ENCODE data around the gene IL18RAP.

IL18RAP gene

DNA sequence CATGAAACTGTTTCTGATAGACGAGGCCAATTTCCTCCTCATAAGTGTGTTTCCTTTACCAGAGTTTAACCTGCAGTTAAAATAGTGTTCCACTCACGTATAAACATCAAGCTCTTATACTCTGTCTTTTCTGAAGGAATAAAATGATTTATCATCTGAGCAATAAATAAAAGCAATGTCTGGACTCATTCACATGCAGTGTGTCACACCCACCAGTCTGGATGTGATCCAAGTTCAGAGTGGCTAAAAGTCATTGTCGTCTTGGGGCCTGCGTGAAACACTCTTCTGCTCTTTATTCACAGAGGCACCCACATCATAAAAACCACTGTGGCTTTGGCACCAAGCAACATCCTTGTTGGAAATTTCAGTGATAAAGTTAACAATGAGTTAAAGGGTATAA is 30.5 kb downstream of the IL18RAP start:
- DNase-seq (ENCODE audit: low read depth in 2 of 2) = no peak

DNA sequence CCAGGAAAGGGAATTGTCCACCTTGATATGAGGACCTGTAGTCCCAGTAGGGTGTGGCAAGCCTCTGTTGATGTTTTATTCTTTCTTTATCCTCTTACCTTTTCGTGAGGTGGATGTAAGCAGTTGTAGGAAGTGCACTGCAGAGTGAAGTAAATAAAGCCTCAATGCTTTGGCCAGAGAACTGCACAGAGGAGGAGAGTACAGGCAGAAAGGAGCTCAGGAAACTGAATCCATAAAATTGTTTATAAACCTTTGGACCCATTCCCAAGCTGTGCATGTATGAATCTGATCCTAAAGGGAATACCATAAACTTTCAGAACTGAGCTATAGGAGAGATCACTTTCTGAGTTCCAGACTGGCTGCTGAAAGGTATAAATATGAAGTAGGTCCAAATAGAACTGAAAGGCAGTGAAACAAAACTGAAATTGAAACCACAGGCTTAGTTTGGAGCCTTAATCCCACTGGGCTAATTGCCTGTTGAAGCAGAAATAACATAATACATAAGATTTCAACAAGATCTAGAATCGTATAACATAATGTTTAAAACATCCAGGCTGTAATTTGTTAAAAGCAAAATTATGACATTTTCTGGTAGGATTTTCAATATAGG is 32.2 kb downstream of the IL18RAP start:
- no peak for DNase-seq (ENCODE audit: low read depth in 2 of 2)

DNA sequence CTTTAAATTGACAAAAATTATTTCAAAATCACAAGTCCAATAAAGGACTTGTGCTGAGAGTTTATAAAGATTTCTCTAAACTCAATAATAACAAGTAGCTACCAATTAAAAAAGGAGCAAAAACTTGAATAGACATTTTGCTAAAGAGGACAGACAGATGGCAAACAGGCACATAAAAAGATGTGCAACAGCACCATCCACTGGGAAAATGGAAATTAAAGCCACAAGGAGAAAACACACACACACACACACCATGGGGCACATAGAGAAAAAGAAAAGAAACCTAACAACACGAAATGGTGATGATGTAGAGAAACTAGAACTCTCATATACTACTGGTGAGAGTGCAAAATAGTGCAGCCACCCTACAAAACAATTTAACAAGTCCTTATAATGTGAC is 37.5 kb downstream of the IL18RAP start:
- no peak for DNase-seq (ENCODE audit: low read depth in 2 of 2)

DNA sequence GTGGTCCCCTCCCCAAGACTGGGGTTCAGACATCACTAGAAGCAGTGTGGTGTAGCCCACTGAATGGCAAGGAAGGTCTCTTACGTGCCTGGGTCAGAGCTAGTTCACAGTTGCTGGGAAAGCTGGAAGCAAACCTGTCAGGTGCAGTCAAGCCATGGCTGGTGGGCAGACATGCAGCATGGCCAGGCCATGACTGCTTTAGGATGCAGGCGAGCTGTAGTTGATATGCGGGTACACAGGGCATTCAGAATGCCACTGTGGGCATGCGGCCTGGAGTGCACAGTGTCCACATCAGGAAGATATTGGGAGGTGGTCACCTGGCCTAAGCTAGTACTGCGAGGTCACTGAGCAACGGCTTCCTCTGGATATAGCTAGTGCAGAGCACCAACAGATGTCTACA is 38.2 kb downstream of the IL18RAP start:
- DNase-seq (ENCODE audit: low read depth in 2 of 2) = no peak

DNA sequence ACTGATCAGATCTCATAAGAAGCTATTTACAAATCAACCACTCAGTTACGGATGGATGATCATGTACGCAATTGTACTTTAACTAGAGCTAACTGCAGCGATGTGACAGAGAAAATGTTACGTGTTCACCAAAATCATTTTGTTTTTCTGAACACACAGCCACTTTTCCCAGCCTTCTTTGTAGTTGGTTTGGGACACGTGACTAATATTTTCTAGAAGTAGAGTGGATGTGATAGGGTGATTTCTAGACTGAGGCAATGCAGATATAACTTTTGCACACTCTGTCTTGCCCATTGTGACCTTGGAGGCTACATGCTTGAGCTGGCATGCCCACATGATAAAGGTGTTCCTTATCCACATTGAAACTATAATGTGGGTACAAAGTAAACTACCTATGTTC is 40.2 kb downstream of the IL18RAP start:
- no peak for DNase-seq (ENCODE audit: low read depth in 2 of 2)

DNA sequence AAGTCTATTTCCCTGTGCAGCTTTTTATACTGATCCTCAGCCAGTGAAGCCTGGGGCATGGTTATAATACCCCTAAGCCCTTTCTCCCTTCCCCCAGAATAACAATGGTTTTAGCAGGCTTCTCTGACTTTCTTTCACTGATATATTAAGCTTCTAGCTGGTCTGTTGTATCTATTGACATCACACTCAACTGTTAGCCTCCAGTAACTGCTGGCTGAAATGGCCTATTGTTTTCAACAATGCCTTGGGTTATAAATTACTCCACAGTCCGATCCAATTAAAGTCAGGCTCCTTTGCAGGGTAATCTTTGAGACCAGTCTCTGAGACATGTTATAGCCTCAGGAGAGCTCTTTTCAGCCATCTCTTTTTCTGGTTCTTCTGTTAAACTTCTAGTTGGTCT is 47.2 kb downstream of the IL18RAP start:
- no peak for DNase-seq (ENCODE audit: low read depth in 2 of 2)

GRCh38 chr2:102473020-102473419 is 50.1 kb downstream of the IL18RAP start, which contains the start of gene SLC9A4:
SLC9A4 (plus strand) TSS chr2:102473226; CDS start chr2:102473760, 534 bp downstream.
- DNase-seq (ENCODE audit: low read depth in 2 of 2) = peak in 1 of 2 donors; percentile 5

- no peak for DNase-seq (ENCODE audit: low read depth in 2 of 2)
These were observed 50.7 kb downstream of the IL18RAP start for GRCh38 chr2:102473631-102474030.

DNA sequence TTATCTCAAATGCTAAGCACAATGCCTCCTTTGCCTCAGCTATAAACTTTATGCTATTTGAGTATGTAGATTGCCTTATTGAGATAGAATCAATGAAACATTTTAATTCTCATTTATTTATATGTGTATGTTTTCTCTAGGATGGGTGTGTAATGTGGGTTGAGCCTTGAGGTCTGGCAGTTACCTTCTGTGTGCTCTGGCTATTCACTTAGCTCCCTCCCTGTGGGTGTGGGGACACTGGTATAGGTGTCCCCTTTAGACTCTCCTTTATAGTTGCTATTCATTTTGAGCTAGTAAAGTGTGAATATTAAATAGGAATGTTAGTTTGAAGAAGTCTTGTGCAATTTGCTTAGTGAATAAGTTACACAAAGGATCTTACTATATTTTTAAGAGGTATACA is 51.8 kb downstream of the IL18RAP start:
- no peak for DNase-seq (ENCODE audit: low read depth in 2 of 2)

DNA sequence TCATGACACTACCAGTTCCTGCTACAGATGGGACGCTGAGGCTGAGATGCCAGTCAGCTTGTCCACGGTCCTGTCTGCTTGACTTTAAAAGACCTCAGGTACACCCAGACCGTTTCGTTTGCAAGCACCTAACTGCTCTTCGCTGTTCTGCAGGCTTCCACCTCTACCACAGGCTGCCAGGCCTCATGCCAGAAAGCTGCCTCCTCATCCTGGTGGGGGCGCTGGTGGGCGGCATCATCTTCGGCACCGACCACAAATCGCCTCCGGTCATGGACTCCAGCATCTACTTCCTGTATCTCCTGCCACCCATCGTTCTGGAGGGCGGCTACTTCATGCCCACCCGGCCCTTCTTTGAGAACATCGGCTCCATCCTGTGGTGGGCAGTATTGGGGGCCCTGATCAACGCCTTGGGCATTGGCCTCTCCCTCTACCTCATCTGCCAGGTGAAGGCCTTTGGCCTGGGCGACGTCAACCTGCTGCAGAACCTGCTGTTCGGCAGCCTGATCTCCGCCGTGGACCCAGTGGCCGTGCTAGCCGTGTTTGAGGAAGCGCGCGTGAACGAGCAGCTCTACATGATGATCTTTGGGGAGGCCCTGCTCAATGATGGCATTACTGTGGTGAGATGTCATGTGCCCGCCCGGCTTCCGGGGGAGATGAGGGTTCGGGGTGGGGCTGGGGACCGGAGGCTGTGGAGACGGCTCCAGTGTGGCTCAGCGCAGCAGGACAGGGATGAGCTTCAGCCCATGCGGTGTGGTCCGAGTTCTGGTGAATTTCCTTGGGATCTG is 55.9 kb downstream of the IL18RAP start:
- DNase-seq (ENCODE audit: low read depth in 2 of 2) = no peak

GRCh38 chr2:102480285-102481195 is 57.6 kb downstream of the IL18RAP start:
- DNase-seq (ENCODE audit: low read depth in 2 of 2) = no peak

- no peak for DNase-seq (ENCODE audit: low read depth in 2 of 2)
These were observed 59.0 kb downstream of the IL18RAP start for GRCh38 chr2:102481931-102482330.

DNA sequence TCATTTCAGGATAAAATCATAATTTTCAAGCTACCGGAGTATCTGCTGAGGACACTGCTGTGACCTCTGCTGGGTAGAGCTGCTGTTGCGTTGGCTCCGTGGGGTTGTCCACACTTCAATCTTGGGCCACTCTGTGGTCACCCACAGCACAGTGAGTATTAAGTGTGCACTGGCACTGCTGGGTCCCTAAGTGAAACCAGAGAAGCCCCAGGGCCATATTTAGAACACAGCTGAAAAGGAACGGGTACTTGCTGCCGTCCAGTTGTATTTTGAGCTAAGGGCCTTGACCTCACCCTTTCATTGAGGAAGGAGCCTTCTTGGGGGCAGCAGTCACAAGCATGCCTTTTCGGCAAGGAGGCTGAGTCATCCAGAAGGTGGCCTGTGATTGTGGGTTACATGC is 60.1 kb downstream of the IL18RAP start:
- DNase-seq (ENCODE audit: low read depth in 2 of 2) = no peak

DNA sequence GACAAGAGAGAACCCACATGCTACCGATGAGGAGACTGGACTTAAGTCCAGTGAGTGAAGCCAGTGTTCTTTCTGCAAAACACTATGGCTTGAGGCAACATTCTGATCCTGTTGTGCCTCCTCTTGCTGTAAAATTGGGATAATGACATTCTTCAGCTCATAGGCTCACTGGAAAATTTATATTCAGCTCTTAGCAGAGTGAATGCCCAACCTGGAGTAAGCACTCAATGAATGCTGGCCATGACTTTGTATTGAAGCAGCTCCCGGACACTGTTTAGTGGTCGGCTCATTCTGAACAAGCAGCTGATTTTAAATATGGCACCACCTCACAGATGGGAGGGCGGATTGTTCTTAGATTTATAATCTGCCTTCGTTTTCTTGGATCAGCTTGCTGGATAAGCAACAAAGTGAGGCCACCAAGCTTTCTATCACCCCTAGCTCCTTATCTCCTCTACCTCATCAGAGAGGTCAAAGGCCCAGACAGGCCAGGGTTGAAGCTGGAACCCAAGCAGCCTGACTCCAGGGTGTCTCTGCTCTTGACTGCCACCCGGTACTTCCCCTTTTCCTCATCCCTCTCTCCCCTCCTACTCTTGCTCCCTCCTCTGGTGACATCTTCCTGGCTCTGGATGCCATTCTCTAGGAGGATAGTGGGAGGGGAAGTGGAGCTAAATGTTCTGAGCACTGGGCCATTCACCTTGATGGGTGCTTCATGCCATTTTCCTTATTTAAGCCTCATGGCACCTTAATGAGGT is 61.5 kb downstream of the IL18RAP start:
- DNase-seq (ENCODE audit: low read depth in 2 of 2) = no peak

GRCh38 chr2:102485147-102485785 is 62.3 kb downstream of the IL18RAP start:
- no peak for DNase-seq (ENCODE audit: low read depth in 2 of 2)

DNA sequence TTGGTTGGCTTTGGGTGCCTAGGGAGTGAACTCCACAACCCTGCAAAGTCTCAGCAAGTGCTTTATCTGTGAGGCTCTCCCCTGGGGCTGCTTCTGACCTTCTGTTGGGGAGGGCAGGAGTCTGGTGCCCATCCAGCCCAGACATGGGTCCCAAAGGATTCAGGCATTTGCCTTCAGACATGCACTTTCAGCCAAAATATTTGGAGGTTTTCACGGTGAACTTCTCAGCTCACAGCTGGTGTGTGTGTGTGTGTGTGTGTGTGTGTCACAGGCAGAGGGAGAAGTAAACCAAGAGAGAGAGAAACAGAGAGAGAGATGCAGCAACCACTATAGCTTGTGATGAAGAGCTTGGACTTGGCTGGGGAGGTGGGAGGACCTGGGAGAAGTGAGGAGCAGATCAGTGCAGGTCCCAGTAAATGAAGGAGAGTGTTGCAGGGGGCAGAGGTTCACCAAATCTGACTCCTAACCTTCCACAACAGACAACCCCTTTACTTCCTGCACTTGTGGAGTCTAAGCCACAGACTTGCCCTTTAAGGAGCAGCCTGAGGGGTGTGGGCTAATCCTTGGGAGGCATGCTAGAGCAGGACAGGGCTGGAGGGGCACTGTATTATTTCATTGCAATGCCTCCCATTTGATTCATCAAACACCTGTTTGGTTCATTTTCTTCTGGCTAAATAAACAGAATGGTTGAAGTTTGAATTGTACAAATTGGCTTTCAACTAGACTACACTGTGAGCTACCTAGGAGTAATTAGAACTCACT is 64.2 kb downstream of the IL18RAP start:
- no peak for DNase-seq (ENCODE audit: low read depth in 2 of 2)

DNA sequence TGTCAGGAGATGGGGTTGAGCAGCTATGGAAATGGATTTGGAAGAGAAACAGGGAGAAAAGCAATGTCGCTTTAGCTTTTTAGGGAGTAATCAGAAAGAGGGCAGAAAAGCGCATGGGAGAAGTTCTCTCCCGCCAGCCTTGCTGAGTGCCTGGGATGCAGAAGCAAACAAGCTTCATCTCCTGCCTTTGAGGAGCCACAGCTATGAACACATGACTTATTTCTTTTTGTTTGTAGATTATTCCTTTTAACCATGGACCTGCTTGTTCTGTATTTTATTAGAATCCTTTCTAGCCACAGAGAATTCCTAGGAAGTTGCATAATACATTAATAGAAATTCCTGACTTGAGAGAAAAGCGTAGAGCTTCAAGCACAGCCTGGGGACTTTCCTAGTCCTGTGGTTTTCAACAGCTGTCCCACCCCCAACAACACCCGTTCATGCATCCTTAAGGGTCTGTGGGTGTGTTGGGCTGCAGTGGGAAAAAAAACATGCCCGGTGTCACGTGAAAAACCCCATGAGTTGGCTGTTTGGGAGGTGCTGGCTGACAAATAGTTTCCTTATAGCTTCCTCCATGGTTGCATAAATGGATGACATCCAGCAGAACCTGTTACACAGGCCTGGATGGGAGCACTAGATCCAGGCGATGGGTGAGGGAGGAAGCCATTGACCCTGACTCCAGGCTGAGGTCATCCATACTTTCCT is 65.0 kb downstream of the IL18RAP start:
- DNase-seq (ENCODE audit: low read depth in 2 of 2) = no peak

- no peak for DNase-seq (ENCODE audit: low read depth in 2 of 2)
These were observed 66.7 kb downstream of the IL18RAP start for GRCh38 chr2:102489646-102490045.

DNA sequence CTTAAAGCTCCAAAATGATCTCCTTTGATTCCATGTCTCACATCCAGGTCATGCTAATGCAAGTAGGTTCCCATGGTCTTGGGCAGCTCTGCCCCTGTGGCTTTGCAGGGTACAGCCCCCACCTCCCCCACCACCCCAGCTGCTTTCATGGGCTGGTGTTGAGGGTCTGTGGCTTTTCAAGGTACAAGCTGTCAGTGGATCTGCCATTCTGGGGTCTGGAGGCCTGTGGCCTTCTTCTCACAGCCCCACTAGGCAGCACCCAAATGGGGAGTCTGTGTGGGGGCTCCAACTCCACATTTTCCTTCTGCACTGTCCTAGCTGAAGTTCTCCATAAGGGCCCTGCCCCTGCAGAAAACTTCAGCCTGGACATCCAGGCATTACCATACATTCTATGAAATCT is 69.0 kb downstream of the IL18RAP start:
- no peak for DNase-seq (ENCODE audit: low read depth in 2 of 2)

DNA sequence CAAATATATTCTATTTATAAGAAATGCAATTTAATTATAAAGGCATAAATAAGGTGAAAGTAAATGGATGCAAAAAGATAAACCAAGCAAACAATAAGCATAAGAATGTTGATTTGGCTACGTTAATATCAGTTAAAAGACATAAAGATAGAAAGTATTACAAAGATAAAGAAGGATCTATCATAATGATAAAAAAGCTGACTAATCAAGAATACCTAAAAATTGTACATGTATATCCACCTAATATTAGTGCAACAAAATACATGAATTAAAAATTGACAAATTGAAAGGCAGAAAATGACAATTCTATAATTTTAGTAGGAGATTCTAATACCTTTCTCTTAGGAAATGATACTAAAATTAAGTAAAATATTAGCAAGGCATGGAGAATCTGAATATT is 71.6 kb downstream of the IL18RAP start:
- no peak for DNase-seq (ENCODE audit: low read depth in 2 of 2)

Measured in stimulated activated CD8-positive, alpha-beta memory T cell treated with anti-CD3 and anti-CD28 coated beads, Interleukin-15, amount 100 ng/mL, for 4 hours (primary cell).